Ectodermal cell (in vitro differentiated cells): ENCODE results near the gene DDR1.
"Not testable (repeated sequence)": the region's sequence is repeated elsewhere in the genome, so short reads cannot be mapped to it uniquely, and the experiment has no call there.

ENCODE experiments used
- H3K27ac ChIP-seq: 2 replicates; pipeline ENCODE4 v1.7.0; 2013; ENCODE audit warnings: mild to moderate bottlenecking, low read depth, low read length; ENCODE audit not compliant: insufficient read depth, poor library complexity, severe bottlenecking
- H3K27me3 ChIP-seq: 2 replicates; pipeline ENCODE4 v1.7.0; 2013; ENCODE audit warnings: mild to moderate bottlenecking, low read length; ENCODE audit not compliant: insufficient read depth, control insufficient read depth, poor library complexity, severe bottlenecking
- H3K36me3 ChIP-seq: one replicate; pipeline ENCODE4 v1.7.0; 2013; ENCODE audit warnings: low read length; ENCODE audit not compliant: control insufficient read depth, insufficient read depth
- H3K4me1 ChIP-seq: one replicate; pipeline ENCODE4 v1.7.0; 2013; ENCODE audit warnings: low read length; ENCODE audit not compliant: control insufficient read depth, insufficient read depth
- H3K4me3 ChIP-seq: 2 replicates; pipeline ENCODE4 v1.7.0; 2013; ENCODE audit warnings: low read depth, low read length, control low read depth; ENCODE audit not compliant: insufficient read depth
- H3K9me3 ChIP-seq: 2 replicates; pipeline ENCODE4 v1.7.0; 2013; ENCODE audit warnings: mild to moderate bottlenecking, low read length, moderate library complexity; ENCODE audit not compliant: control insufficient read depth
- WGBS, 2 experiments: methylation state at CpG; one replicate each; pipeline ENCODE4 v1.1.7; 2013; ENCODE audit warnings: missing lambda C conversion rate in 2 of 2; 5-methylcytosine and 5-hydroxymethylcytosine counted together

The DDR1 gene

DNA sequence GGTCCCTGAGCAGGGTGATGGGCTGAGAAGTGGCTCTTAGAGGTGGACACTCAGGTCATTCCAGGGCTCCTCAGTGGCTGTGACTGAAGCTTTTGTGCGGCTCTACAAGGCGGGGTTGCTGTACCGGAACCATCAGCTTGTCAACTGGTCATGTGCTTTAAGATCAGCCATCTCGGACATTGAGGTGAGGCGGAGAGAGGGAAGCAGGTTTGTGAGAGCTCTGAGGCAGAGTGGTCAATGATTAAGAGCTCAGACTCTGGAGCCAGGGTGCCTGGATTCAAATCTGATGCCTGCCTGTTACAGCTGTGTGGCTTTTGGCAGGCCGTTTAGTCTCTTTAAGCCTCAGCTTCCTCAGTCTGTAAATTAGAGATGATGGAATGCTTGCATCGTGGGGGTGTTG, 32.7 kb downstream of the DDR1 start:
- peaks cover 32% of the 10 kb centered on the region for H3K36me3 ChIP-seq
- H3K27ac ChIP-seq = no peak overlapping the region
- H3K4me1 ChIP-seq = peaks cover 10% of the 10 kb centered on the region
- 94 to 96% methylated on average over 7 of the region's 7 CpGs for WGBS, 2 experiments
- H3K27me3 ChIP-seq = no peaks in the 10 kb centered on the region
- no peak overlapping the region for H3K4me3 ChIP-seq
- H3K9me3 ChIP-seq = no peaks in the 10 kb centered on the region

DNA sequence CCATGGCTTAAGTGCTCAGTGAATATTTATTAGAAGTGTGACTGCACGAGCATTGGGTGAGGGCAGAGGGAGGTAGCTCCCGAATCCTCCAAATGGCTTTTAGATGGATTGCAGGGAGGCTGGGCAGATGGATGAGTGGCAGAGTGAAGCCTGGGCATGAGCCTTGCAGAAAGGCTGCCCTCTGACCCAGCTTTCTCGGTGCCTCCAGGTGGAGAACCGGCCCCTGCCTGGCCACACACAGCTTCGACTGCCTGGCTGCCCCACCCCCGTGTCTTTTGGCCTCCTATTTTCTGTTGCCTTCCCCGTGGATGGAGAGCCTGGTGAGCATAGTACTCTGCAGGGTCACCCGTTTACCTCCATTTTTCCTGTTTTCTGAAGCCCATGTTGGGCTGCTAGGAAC, 33.2 kb downstream of the DDR1 start:
- H3K4me1 ChIP-seq = peaks cover 10% of the 10 kb centered on the region
- H3K9me3 ChIP-seq = no peaks in the 10 kb centered on the region
- no peaks in the 10 kb centered on the region for H3K27me3 ChIP-seq
- 91 to 92% methylated on average over 8 of the region's 8 CpGs for WGBS, 2 experiments
- H3K4me3 ChIP-seq = no peak overlapping the region
- H3K27ac ChIP-seq = no peak overlapping the region
- peaks cover 32% of the 10 kb centered on the region for H3K36me3 ChIP-seq

DNA sequence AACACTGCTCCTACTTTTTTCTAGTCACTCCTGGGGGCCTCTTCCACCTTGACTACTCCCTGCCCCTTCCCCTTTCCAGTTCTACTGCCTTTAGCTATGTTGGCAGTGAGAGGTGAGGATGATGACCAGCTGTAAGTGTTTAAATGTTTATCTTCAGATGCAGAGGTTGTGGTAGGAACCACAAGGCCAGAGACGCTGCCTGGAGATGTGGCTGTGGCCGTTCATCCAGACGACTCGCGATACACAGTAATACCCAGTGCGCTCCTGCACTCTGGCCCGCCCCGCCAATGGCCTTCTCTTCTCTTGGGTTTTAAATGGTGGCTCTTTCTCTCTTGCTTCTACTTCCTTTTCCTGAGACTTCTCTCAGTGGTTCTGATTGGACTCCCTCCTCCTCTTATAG, 34.4 kb downstream of the DDR1 start:
- Histone ChIP-seq H3K27me3 (no peaks in the 10 kb centered on the region), H3K4me1 (peaks cover 10% of the 10 kb centered on the region), H3K4me3 (no peak overlapping the region), H3K36me3 (peaks cover 42% of the 10 kb centered on the region), H3K27ac (no peak overlapping the region), H3K9me3 (no peaks in the 10 kb centered on the region)
- 92 to 97% methylated on average over 8 of the region's 8 CpGs for WGBS, 2 experiments

DNA sequence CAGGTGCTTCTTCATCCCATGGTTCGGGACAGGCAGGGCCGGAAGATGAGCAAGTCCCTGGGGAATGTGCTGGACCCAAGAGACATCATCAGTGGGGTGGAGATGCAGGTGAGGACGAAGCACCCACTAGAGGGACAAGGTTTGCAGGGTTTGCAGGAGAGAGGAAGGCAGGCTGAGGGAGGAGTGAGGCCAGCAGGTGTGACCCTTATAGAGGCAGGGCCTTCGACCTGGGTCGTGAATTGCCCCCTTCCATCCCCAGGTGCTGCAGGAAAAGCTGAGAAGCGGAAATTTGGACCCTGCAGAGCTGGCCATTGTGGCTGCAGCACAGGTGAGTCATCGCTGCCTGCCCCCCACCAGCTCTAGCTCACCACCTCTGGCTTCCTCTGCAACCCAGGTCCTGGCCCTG, 38.1 kb downstream of the DDR1 start:
- Histone ChIP-seq H3K27me3 (no peaks in the 10 kb centered on the region), H3K4me3 (no peak overlapping the region), H3K9me3 (no peaks in the 10 kb centered on the region), H3K4me1 (no peaks in the 10 kb centered on the region), H3K27ac (no peak overlapping the region), H3K36me3 (peaks cover 53% of the 10 kb centered on the region)
- WGBS, 2 experiments = 89% methylated on average over 7 of the region's 7 CpGs

DNA sequence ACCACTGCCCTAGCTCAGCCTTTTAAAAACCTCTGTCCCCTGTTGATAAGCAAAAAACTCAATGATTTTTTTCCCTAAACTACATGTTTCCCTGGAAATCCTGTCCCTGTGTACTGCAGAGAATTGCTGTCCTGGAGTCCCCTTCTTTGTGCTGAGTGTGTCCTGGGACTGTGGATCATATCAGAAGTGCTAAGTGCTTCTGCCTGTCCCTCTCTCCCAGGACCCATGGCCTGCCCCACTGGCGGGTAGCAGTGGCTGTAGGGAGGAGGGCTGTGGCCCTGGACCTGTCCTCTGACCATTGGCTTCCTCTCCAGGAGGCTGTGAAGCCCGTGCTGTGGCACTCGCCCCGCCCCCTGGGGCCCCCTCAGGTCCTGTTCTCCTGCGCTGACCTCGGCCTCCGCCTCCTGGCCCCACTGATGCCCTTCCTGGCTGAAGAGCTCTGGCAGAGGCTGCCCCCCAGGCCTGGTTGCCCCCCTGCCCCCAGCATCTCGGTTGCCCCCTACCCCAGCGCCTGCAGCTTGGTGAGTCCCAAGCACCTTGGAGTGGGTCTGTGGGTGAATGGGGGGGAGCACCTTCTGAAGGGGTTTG, 39.8 kb downstream of the DDR1 start:
- not testable (repeated sequence) for H3K27me3 ChIP-seq, H3K4me3 ChIP-seq, H3K9me3 ChIP-seq, H3K27ac ChIP-seq, H3K4me1 ChIP-seq
- peaks cover 51% of the 10 kb centered on the region for H3K36me3 ChIP-seq
- 85 to 91% methylated on average over 9 of the region's 9 CpGs for WGBS, 2 experiments

DNA sequence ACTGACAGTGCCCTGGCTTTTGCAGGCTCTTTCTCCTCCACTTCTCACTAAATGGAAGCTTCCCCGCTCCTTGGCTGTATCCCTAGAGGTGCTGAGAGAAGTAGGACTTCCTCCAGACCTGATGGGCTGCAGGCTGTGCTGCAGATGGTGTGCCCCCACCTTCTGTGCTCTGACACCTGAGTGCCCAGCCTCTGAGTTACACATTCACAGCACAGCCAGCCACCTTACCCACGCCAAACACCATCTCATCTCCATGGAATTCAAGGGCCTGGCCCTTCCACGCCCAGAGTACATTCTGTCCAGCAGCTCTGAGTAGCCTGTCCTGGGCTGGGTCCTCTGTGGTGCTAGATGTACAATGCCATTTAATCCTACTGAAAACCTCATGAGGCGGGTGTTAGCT, 42.3 kb downstream of the DDR1 start:
- peaks cover 36% of the 10 kb centered on the region for H3K36me3 ChIP-seq
- no peak overlapping the region for H3K27ac ChIP-seq
- H3K4me3 ChIP-seq = no peak overlapping the region
- no peaks in the 10 kb centered on the region for H3K9me3 ChIP-seq
- H3K27me3 ChIP-seq = no peaks in the 10 kb centered on the region
- 93 to 99% methylated on average over 4 of the region's 4 CpGs for WGBS, 2 experiments
- no peaks in the 10 kb centered on the region for H3K4me1 ChIP-seq

DNA sequence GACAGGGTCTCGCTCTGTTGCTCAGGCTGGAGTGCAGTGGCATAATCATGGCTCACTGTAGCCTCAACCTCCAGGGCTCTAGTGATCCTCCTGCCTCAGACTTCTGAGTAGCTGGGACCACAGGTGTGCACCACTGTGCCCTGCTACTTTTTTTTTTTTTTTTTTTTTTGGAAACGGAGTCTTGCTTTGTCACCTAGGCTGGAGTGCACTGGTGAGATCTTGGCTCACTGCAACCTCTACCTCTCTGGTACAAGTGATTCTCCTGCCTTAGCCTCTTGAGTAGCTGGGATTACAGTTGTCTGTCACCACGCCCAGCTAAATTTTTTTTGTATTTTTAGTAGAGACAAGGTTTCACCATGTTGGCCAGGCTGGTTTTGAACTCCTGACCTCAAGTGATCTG, 42.8 kb downstream of the DDR1 start:
- WGBS, 2 experiments = 92 to 95% methylated on average over 3 of the region's 3 CpGs
- H3K9me3 ChIP-seq, H3K27me3 ChIP-seq, H3K4me3 ChIP-seq, H3K4me1 ChIP-seq, H3K27ac ChIP-seq: not testable (repeated sequence)
- peaks cover 33% of the 10 kb centered on the region for H3K36me3 ChIP-seq

DNA sequence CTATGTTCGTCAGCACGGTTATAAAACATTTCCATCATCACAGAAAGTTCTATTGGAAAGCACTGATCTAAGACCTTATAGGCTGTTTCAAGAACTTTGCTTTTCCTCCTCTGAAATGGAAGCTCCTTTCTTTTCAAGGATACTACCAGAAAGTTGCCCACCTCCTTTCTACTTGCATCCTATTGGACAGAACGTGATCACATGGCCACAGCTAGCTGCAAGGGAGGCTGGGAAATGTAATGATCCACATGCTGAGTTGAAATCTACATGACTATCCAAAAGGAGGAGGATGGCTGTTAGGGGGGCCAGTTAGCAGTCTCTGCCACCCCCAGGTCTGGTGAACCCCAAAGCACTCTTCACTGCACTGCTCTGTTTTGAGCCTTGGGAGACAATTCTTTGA, 44.4 kb downstream of the DDR1 start:
- no peak overlapping the region for H3K27ac ChIP-seq
- WGBS, 2 experiments = 94 to 96% methylated on average over 3 of the region's 3 CpGs
- H3K4me1 ChIP-seq = no peaks in the 10 kb centered on the region
- H3K9me3 ChIP-seq = no peaks in the 10 kb centered on the region
- no peaks in the 10 kb centered on the region for H3K27me3 ChIP-seq
- no peak overlapping the region for H3K4me3 ChIP-seq
- peaks cover 18% of the 10 kb centered on the region for H3K36me3 ChIP-seq

DNA sequence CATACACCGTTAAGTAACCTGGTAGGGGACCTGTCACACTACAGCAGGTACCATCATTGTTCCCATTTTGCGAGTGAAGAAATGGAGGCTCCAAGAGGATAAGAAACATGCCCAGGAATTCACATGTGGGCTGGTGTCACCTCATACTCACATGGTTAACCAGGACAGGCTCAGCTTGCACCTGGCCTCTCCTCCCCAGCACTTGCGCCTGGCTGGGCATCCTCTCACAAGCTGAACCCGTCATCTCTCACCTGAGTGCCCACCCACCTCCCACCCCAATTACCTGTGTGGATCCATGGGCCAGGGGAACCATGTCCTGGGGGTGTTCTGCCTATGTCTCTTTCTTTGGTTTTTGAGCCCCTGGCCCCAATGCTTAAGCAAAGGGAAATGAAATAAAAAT, 46.2 kb downstream of the DDR1 start:
- H3K4me3 ChIP-seq = no peak overlapping the region
- H3K27me3 ChIP-seq = no peaks in the 10 kb centered on the region
- H3K36me3 ChIP-seq = peaks cover 17% of the 10 kb centered on the region
- no peaks in the 10 kb centered on the region for H3K4me1 ChIP-seq
- no peak overlapping the region for H3K27ac ChIP-seq
- H3K9me3 ChIP-seq = no peaks in the 10 kb centered on the region
- WGBS, 2 experiments = 96 to 98% methylated on average over 4 of the region's 4 CpGs

DNA sequence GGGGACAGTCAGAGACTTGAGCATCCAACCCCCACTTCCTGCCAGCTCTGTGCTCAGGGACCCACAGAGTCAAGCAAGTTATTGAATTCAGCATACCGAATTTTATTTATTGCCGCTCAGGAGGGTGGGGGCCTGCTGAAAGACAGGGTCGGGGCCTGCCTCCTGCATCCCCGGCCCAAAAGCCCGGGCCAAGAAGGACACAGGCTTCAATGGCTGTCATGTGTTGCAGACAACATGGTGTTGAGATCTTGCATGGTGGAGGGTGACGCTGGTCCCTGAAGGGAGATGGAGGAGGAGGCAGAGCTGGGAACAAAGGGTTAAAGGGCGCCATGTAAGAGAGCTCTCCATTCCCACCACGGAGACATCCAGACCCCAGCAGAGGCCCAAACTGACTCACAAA, 47.0 kb downstream of the DDR1 start:
- 69 to 71% methylated on average over 8 of the region's 8 CpGs for WGBS, 2 experiments

More for the DNA sequence above, 47.0 kb downstream of the DDR1 start:
- Histone ChIP-seq H3K4me1 (peaks cover 2% of the 10 kb centered on the region), H3K4me3 (no peak overlapping the region), H3K27me3 (no peaks in the 10 kb centered on the region), H3K36me3 (peaks cover 14% of the 10 kb centered on the region), H3K27ac (no peak overlapping the region), H3K9me3 (no peaks in the 10 kb centered on the region)
